Right lobe of liver (tissue), 4 donors: Measurements from ENCODE around the gene VSTM2L.

Experiments used
- POLR2A ChIP-seq: fragments of 450-650 bp; IDR thresholded peaks from one replicate; pipeline ENCODE4 v1.6.1; 2017; ENCODE audit warnings: antibody characterized with exemption, mild to moderate bottlenecking
- TF ChIP-seq, protein P1 (sequence below), 4 donors: fragments of 200-600 bp in 3 of 4; fragments of 450-650 bp in 1 of 4; IDR thresholded peaks; one replicate each; pipeline versions ENCODE4 v1.5.1 to v1.8.0; 2016 to 2022; ENCODE audit warnings: antibody characterized with exemption in 4 of 4, mild to moderate bottlenecking in 2 of 4
- donor health status: DM: no; HTN: no; CAD: no.
- donor health status: DM: no; HTN: no; CAD: no.
- donor health status: DM: no; HTN: yes; CAD: no.

DNA sequence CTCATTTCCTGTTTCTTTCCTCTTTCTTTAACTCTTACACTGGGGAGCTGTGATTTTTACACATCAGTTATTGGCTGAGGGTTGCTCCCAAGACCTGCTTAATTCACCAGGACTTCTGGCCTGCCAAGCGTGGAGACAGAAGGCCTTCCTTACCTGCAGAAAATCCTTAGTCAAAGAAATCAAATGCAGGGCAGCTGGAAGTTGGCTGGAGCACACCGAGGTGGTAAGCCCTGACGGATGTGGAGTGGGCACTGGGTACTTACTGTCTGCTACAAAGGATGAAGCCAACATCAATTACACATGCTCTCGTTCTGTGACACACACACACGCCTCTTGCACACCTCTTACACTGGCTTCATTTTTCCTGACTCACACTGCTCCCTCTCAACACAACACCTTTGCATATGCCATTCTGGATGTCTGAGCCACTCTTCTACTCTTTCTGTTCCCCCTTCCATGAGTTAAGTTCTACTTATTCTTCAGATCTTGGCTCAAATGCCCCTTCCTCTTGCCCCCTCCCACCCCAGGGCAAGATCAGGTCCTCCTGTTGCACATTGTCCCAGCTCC, 68.7 kb downstream of the VSTM2L start:
- TF ChIP-seq POLR2A: no peak
- TF ChIP-seq, protein P1, sequence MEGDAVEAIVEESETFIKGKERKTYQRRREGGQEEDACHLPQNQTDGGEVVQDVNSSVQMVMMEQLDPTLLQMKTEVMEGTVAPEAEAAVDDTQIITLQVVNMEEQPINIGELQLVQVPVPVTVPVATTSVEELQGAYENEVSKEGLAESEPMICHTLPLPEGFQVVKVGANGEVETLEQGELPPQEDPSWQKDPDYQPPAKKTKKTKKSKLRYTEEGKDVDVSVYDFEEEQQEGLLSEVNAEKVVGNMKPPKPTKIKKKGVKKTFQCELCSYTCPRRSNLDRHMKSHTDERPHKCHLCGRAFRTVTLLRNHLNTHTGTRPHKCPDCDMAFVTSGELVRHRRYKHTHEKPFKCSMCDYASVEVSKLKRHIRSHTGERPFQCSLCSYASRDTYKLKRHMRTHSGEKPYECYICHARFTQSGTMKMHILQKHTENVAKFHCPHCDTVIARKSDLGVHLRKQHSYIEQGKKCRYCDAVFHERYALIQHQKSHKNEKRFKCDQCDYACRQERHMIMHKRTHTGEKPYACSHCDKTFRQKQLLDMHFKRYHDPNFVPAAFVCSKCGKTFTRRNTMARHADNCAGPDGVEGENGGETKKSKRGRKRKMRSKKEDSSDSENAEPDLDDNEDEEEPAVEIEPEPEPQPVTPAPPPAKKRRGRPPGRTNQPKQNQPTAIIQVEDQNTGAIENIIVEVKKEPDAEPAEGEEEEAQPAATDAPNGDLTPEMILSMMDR (IDR thresholded peaks at IDR 0.05): no peak
